GM12878 (cell line): ENCODE results near the gene RASGRP2. TPM values are rescaled to one million over a fixed set of nuclear protein-coding genes. Genes with fewer than 3 reads are reported as not detected.

Experiments used
- ATAC-seq: fragments of 200-7000 bp; cut with Tn5 transposase; 3 replicates; pipeline ENCODE4 v1.9.1; 2020; ENCODE audit warnings: mild to moderate bottlenecking, moderate library complexity
- BruUV-seq: library from RNA; stranded (reverse); fragments of 400-500 nt; replicated peaks from 2 replicates; lab custom pipeline; 2021; lab: Mats Ljungman, UMichigan
- CTCF ChIA-PET: fragments of 300-600 bp; sonication (Branson Sonifier 250); formaldehyde crosslinking; extraction: SDS; loops from one replicate; lab custom pipeline; 2021; ENCODE audit warnings: inconsistent platforms; lab: Yijun Ruan, JAX
- POLR2A ChIA-PET: fragments of 350-600 bp; formaldehyde crosslinking; extraction: SDS; loops from one replicate; lab custom pipeline; 2021; ENCODE audit warnings: inconsistent platforms; lab: Charles Lee
- RAD21 ChIA-PET: fragments of 300-600 bp; sonication (Branson Sonifier 250); formaldehyde crosslinking; loops from one replicate; lab custom pipeline; 2023; ENCODE audit warnings: antibody characterized with exemption; ENCODE audit not compliant: unreplicated experiment; lab: Charles Lee
- SMC1A ChIA-PET: fragments of 300-600 bp; sonication (Branson Sonifier 250); formaldehyde crosslinking; loops from one replicate; lab custom pipeline; 2023; ENCODE audit not compliant: unreplicated experiment, uncharacterized antibody; lab: Charles Lee
- DNase-seq: peaks from one replicate; pipeline ENCODE4 v3.0.0-alpha.2; 2011; ENCODE audit warnings: low read depth, low spot score
- FAIRE-seq: peaks from 3 replicates; lab custom pipeline; 2011; peaks lifted over from hg19 to GRCh38; lab: Jason Lieb, UNC
- H2AFZ ChIP-seq: 2 replicates; pipeline ENCODE4 v1.6.0; 2011; ENCODE audit warnings: low read depth, low read length, control low read depth; ENCODE audit not compliant: control insufficient read depth
- H3K27ac ChIP-seq: 2 replicates; pipeline ENCODE4 v1.5.1; 2011; ENCODE audit warnings: control low read depth; ENCODE audit not compliant: control insufficient read depth, insufficient read depth
- H3K27me3 ChIP-seq, 2 experiments: replicated peaks in 1 of 2; 2 replicates each; pipeline versions ENCODE4 v1.6.0 to v1.6.1; 2011; ENCODE audit warnings: low read length in 1 of 2; ENCODE audit not compliant: control insufficient read depth in 2 of 2, insufficient read depth in 2 of 2
- H3K36me3 ChIP-seq, 2 experiments: 2 replicates each; pipeline ENCODE4 v1.5.1; 2011; ENCODE audit warnings: low read length in 1 of 2; ENCODE audit not compliant: control insufficient read depth in 2 of 2, insufficient read depth in 2 of 2
- H3K4me1 ChIP-seq: 2 replicates; pipeline ENCODE4 v1.6.1; 2011; ENCODE audit warnings: mild to moderate bottlenecking, low read length, moderate library complexity, mixed read lengths; ENCODE audit not compliant: control insufficient read depth, insufficient read depth
- H3K4me2 ChIP-seq: 2 replicates; pipeline ENCODE4 v1.6.0; 2011; ENCODE audit warnings: control low read depth; ENCODE audit not compliant: control insufficient read depth, insufficient read depth
- H3K4me3 ChIP-seq: fragments of 200-600 bp; sonication (generic); 2 replicates; pipeline ENCODE4 v1.5.1; 2016
- H3K79me2 ChIP-seq: 2 replicates; pipeline ENCODE4 v1.6.0; 2011; ENCODE audit warnings: low read length; ENCODE audit not compliant: control insufficient read depth, insufficient read depth
- H3K9ac ChIP-seq: 2 replicates; pipeline ENCODE4 v1.8.0; 2011; ENCODE audit warnings: low read length, control low read depth, mixed read lengths; ENCODE audit not compliant: control insufficient read depth, insufficient read depth
- H3K9me3 ChIP-seq: replicated peaks from 3 replicates; pipeline ENCODE4 v1.5.1; 2011; ENCODE audit warnings: mild to moderate bottlenecking, low read length; ENCODE audit not compliant: control insufficient read depth, insufficient read depth
- H4K20me1 ChIP-seq: 2 replicates; pipeline ENCODE4 v1.6.0; 2011; ENCODE audit not compliant: control insufficient read depth, insufficient read depth
- ATF2 ChIP-seq: IDR thresholded peaks from 2 replicates; pipeline ENCODE4 v1.6.1; 2012; ENCODE audit warnings: low read length, inconsistent platforms
- HCFC1 ChIP-seq: fragments of 150-350 bp; IDR thresholded peaks from 2 replicates; pipeline ENCODE4 v1.6.1; 2014; ENCODE audit warnings: low read length
- IKZF1 ChIP-seq: fragments of 450-650 bp; conservative IDR thresholded peaks from 2 replicates; pipeline ENCODE4 v1.6.1; 2017; ENCODE audit warnings: antibody characterized with exemption, mild to moderate bottlenecking
- IRF5 ChIP-seq: fragments of 450-650 bp; IDR thresholded peaks from 2 replicates; pipeline ENCODE4 v1.6.1; 2017; ENCODE audit warnings: borderline replicate concordance
- PAX5 ChIP-seq: IDR thresholded peaks from 2 replicates; pipeline ENCODE4 v1.6.1; 2011; ENCODE audit warnings: low read depth, low read length, borderline replicate concordance
- SMAD1 ChIP-seq: fragments of 450-650 bp; IDR thresholded peaks from 2 replicates; pipeline ENCODE4 v1.6.1; 2018; ENCODE audit warnings: mild to moderate bottlenecking, low read depth; ENCODE audit not compliant: partially characterized antibody
- WGBS: methylation state at CpG from one replicate; pipeline ENCODE4 v1.1.6; 2016; ENCODE audit warnings: low lambda C conversion rate; ENCODE audit not compliant: insufficient replicate concordance, insufficient coverage; ENCODE audit errors: missing lambda C conversion rate; 5-methylcytosine and 5-hydroxymethylcytosine counted together
- in situ Hi-C: fragments of 300-500 bp; cut with MboI; formaldehyde crosslinking; loops from 9 replicates; pipeline ENCODE4 v1.14.3; 2018; ENCODE audit warnings: mixed read lengths
- intact Hi-C: fragments of 100-400 bp; cut with micrococcal nuclease; formaldehyde crosslinking; loops from one replicate; pipeline ENCODE4 v1.14.2; 2022; ENCODE audit not compliant: unreplicated experiment
- polyA plus RNA-seq, 11 experiments: library from polyadenylated mRNA; depleted of rRNA in 4 of 11; unstranded in 6 of 11; stranded (reverse) in 5 of 11; fragments of >200 nt; fragmentation: Nextera tagmentation in 4 of 11; fragmentation: Illumina TruSeq in 1 of 11; extraction: Ambion mirVana in 4 of 11; extraction: Trizol in 1 of 11; gene quantifications; 1 replicate in 1 of 11; 2 replicates in 10 of 11; pipeline versions ENCODE4 v1.2.1 to v1.2.3, GENCODE V29; 2011 to 2016; ENCODE audit warnings: inconsistent platforms in 2 of 11, missing spikeins in 2 of 11, low read depth in 1 of 11
- total RNA-seq, 4 experiments: library from RNA; depleted of rRNA in 3 of 4; stranded (reverse); fragments of >200 nt in 3 of 4; fragmentation: Illumina TruSeq in 1 of 4; extraction: Trizol in 1 of 4; gene quantifications; 2 replicates each; pipeline versions ENCODE4 v1.2.1 to v1.2.3, GENCODE V29; 2013 to 2021
- TF ChIP-seq, protein P1 (sequence below): fragments of 450-650 bp; IDR thresholded peaks from 2 replicates; pipeline ENCODE4 v1.6.1; 2016; ENCODE audit warnings: mild to moderate bottlenecking
- TF ChIP-seq, protein P2 (sequence below): fragments of 450-650 bp; IDR thresholded peaks from 2 replicates; pipeline ENCODE4 v1.6.1; 2017; ENCODE audit warnings: antibody characterized with exemption, mild to moderate bottlenecking, moderate library complexity
- TF ChIP-seq, protein P3 (sequence below): fragments of 450-650 bp; IDR thresholded peaks from 2 replicates; pipeline ENCODE4 v1.6.1; 2018; ENCODE audit warnings: mild to moderate bottlenecking, low read depth, moderate library complexity; ENCODE audit not compliant: partially characterized antibody

Gene RASGRP2
- total and polyA plus RNA-seq, 10 of the 15 experiments (the other 5 are each of a cell fraction or from before 2014, with no cell fraction given), result 0.26 to 9.0 (median 5.4) TPM

DNA sequence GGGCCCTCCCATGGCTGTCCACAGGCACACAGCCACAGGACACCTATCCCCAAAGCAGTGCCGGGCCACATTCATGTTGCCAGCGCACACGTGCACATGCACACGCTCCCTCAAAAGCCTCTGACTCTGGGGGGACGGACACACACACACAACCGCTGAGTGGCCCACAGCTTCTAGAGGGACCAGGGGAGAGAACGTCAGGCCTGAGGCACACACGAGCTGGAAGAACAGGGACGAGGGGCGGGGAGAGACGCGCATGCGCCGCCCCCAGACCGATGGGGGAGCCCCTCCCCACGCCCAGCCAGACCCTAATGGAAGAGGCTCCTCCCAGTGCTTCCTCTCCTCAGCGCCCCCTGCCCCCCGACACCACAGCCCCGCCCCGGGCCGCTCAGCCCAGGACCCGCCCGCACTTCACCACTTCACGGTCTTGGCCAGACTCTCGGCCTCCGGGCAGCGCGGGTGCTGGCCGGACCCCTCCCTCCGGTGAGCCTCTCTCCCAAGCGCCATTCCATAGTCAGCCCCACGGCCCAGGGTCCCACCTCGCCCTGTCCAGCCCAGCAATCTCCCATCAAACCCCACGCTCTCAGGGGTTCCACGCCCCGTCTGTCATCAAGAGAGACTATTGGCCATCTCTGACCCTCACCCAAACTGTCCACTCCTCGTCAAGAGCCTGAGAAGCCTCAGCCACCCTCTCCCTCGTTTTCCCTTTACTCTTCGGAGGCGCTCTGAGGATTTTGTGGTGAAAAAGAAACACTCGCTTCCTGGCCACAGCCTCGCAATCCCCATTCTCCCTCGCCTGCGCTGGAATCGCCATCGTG, 32.6 kb downstream of the RASGRP2 start:
- H3K9ac ChIP-seq, result no peak overlapping the region
- no peaks in the 10 kb centered on the region for H3K79me2 ChIP-seq
- H3K9me3 ChIP-seq, result no peaks in the 10 kb centered on the region
- ATAC-seq (no peak), FAIRE-seq (no peak), DNase-seq (no peak)
- WGBS, result 39% methylated on average over 36 of the region's 46 CpGs
- ChIA-PET SMC1A (no interaction called here), POLR2A (no interaction called here), CTCF (no interaction called here), RAD21 (no interaction called here)
- no peak overlapping the region for H3K27ac ChIP-seq
- in situ Hi-C loops (no loop called here), intact Hi-C loops (no loop called here)
- H3K4me1 ChIP-seq, result peaks cover 7% of the 10 kb centered on the region
- H3K36me3 ChIP-seq, result no peaks in the 10 kb centered on the region
- peaks cover 6 to 10% of the 10 kb centered on the region in 2 experiments; a peak in 3 of 4 replicates for H3K27me3 ChIP-seq
- H3K4me2 ChIP-seq, result no peak overlapping the region
- H3K4me3 ChIP-seq, result no peak overlapping the region
- H2AFZ ChIP-seq, result no peak overlapping the region
- no peaks in the 10 kb centered on the region for H4K20me1 ChIP-seq
- no TSS peak for BruUV-seq
- TF ChIP-seq SMAD1 (no peak), ATF2 (no peak), IKZF1 (no peak), HCFC1 (no peak), PAX5 (no peak), IRF5 (no peak)
- TF ChIP-seq, protein P1, sequence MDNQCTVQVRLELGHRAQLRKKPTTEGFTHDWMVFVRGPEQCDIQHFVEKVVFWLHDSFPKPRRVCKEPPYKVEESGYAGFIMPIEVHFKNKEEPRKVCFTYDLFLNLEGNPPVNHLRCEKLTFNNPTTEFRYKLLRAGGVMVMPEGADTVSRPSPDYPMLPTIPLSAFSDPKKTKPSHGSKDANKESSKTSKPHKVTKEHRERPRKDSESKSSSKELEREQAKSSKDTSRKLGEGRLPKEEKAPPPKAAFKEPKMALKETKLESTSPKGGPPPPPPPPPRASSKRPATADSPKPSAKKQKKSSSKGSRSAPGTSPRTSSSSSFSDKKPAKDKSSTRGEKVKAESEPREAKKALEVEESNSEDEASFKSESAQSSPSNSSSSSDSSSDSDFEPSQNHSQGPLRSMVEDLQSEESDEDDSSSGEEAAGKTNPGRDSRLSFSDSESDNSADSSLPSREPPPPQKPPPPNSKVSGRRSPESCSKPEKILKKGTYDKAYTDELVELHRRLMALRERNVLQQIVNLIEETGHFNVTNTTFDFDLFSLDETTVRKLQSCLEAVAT, result no peak
- TF ChIP-seq, protein P2, sequence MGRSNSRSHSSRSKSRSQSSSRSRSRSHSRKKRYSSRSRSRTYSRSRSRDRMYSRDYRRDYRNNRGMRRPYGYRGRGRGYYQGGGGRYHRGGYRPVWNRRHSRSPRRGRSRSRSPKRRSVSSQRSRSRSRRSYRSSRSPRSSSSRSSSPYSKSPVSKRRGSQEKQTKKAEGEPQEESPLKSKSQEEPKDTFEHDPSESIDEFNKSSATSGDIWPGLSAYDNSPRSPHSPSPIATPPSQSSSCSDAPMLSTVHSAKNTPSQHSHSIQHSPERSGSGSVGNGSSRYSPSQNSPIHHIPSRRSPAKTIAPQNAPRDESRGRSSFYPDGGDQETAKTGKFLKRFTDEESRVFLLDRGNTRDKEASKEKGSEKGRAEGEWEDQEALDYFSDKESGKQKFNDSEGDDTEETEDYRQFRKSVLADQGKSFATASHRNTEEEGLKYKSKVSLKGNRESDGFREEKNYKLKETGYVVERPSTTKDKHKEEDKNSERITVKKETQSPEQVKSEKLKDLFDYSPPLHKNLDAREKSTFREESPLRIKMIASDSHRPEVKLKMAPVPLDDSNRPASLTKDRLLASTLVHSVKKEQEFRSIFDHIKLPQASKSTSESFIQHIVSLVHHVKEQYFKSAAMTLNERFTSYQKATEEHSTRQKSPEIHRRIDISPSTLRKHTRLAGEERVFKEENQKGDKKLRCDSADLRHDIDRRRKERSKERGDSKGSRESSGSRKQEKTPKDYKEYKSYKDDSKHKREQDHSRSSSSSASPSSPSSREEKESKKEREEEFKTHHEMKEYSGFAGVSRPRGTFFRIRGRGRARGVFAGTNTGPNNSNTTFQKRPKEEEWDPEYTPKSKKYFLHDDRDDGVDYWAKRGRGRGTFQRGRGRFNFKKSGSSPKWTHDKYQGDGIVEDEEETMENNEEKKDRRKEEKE, result no peak
- TF ChIP-seq, protein P3, sequence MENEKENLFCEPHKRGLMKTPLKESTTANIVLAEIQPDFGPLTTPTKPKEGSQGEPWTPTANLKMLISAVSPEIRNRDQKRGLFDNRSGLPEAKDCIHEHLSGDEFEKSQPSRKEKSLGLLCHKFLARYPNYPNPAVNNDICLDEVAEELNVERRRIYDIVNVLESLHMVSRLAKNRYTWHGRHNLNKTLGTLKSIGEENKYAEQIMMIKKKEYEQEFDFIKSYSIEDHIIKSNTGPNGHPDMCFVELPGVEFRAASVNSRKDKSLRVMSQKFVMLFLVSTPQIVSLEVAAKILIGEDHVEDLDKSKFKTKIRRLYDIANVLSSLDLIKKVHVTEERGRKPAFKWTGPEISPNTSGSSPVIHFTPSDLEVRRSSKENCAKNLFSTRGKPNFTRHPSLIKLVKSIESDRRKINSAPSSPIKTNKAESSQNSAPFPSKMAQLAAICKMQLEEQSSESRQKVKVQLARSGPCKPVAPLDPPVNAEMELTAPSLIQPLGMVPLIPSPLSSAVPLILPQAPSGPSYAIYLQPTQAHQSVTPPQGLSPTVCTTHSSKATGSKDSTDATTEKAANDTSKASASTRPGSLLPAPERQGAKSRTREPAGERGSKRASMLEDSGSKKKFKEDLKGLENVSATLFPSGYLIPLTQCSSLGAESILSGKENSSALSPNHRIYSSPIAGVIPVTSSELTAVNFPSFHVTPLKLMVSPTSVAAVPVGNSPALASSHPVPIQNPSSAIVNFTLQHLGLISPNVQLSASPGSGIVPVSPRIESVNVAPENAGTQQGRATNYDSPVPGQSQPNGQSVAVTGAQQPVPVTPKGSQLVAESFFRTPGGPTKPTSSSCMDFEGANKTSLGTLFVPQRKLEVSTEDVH, result no peak
